ENCODE measurements around the gene CRIP1.

CRIP1 gene

GRCh38 chr14:105482486-105483110, 4.1 kb upstream of the CRIP1 start:
- no peak for DNase-seq

GRCh38 chr14:105483300-105484068, 3.2 kb upstream of the CRIP1 start:
- DNase-seq: no peak

GRCh38 chr14:105484069-105484996, 2.4 kb upstream of the CRIP1 start:
- DNase-seq: no peak

GRCh38 chr14:105484997-105485393, 1.7 kb upstream of the CRIP1 start:
- DNase-seq: no peak

- no peak for DNase-seq
Measured at GRCh38 chr14:105485739-105486162, 935 bp upstream of the CRIP1 start.

GRCh38 chr14:105486974-105487448, 325 bp downstream of the CRIP1 start:
- DNase-seq: peak; percentile 17

GRCh38 chr14:105487449-105487985, 831 bp downstream of the CRIP1 start:
- no peak for DNase-seq

- DNase-seq: no peak
Measured at GRCh38 chr14:105487986-105488777, 1.5 kb downstream of the CRIP1 start.

- no peak for DNase-seq
Measured at GRCh38 chr14:105488781-105489541, 2.3 kb downstream of the CRIP1 start.

- peak; percentile 98 for DNase-seq
Measured at GRCh38 chr14:105489542-105490266, 3.0 kb downstream of the CRIP1 start.

GRCh38 chr14:105490267-105490571, 3.5 kb downstream of the CRIP1 start:
- DNase-seq: no peak

- peak; percentile 100 for DNase-seq
Measured at GRCh38 chr14:105490572-105491365, 4.1 kb downstream of the CRIP1 start, which contains the start of gene TEDC1. TSS of gene TEDC1 (plus strand) at chr14:105491246. CDS start at chr14:105491376, 130 bp downstream.

GRCh38 chr14:105491366-105491973, 4.8 kb downstream of the CRIP1 start:
- peak; percentile 67 for DNase-seq

- no peak for DNase-seq
Measured at GRCh38 chr14:105492031-105492970, 5.6 kb downstream of the CRIP1 start.

GRCh38 chr14:105492971-105493871, 6.5 kb downstream of the CRIP1 start:
- no peak for DNase-seq

- DNase-seq: peak; percentile 26
Measured at GRCh38 chr14:105493921-105494605, 7.4 kb downstream of the CRIP1 start.

- no peak for DNase-seq
Measured at GRCh38 chr14:105494606-105494929, 7.9 kb downstream of the CRIP1 start.
